Astrocyte of the cerebellum (primary cell): ENCODE measurements around the gene CNNM3.
A peak's percentile ranks its signal among the peaks of the same experiment; 100 is the strongest.

ENCODE experiments used
- DNase-seq: peaks from one replicate; pipeline ENCODE4 v3.0.0-alpha.2; 2011; ENCODE audit warnings: low read depth
- H3K4me3 ChIP-seq: 2 replicates; pipeline ENCODE4 v1.5.1; 2011; ENCODE audit warnings: mild to moderate bottlenecking, low read depth, low read length, moderate library complexity
- CTCF ChIP-seq: IDR thresholded peaks from 2 replicates; pipeline ENCODE4 v1.5.1; 2012; ENCODE audit warnings: low read length, low read depth, moderate library complexity, mild to moderate bottlenecking; ENCODE audit errors: missing control alignments
- in situ Hi-C: cut with HindIII; loops from 2 replicates; pipeline ENCODE4 v1.10.0; 2017; ENCODE audit warnings: low sequenced_read_pairs

Gene CNNM3

GRCh38 chr2:96831679-96832078 is 15.6 kb downstream of the CNNM3 start:
- TF ChIP-seq CTCF, result no peak
- in situ Hi-C loops, result no loop called here
- no peak overlapping the region for H3K4me3 ChIP-seq
- DNase-seq, result no peak

- no peak for DNase-seq
- no peak for TF ChIP-seq CTCF
- in situ Hi-C loops, result no loop called here
- no peak overlapping the region for H3K4me3 ChIP-seq
Measured at GRCh38 chr2:96832408-96832753, 16.3 kb downstream of the CNNM3 start.

- no peak for TF ChIP-seq CTCF
- H3K4me3 ChIP-seq, result no peak overlapping the region
- DNase-seq, result peak; percentile 26
- in situ Hi-C loops, result no loop called here
Measured at GRCh38 chr2:96832754-96833507, 16.9 kb downstream of the CNNM3 start.

- in situ Hi-C loops, result no loop called here
- H3K4me3 ChIP-seq, result no peak overlapping the region
- no peak for DNase-seq
- no peak for TF ChIP-seq CTCF
Measured at GRCh38 chr2:96835830-96836229, 19.8 kb downstream of the CNNM3 start.

- TF ChIP-seq CTCF, result no peak
- no peak overlapping the region for H3K4me3 ChIP-seq
- in situ Hi-C loops, result no loop called here
- no peak for DNase-seq
Measured at GRCh38 chr2:96837575-96837974, 21.5 kb downstream of the CNNM3 start.

- in situ Hi-C loops, result no loop called here
- no peak for DNase-seq
- no peak for TF ChIP-seq CTCF
- no peak overlapping the region for H3K4me3 ChIP-seq
Measured at GRCh38 chr2:96838345-96839292, 22.6 kb downstream of the CNNM3 start.
